ENCODE data around the gene CLASP2. TPM values are rescaled to one million over a fixed set of nuclear protein-coding genes. Genes with fewer than 3 reads are reported as not detected.

The CLASP2 gene
- total RNA-seq, 4 donors from 2014 or later: 37.6 to 55.2 (median 44.6) TPM

DNA sequence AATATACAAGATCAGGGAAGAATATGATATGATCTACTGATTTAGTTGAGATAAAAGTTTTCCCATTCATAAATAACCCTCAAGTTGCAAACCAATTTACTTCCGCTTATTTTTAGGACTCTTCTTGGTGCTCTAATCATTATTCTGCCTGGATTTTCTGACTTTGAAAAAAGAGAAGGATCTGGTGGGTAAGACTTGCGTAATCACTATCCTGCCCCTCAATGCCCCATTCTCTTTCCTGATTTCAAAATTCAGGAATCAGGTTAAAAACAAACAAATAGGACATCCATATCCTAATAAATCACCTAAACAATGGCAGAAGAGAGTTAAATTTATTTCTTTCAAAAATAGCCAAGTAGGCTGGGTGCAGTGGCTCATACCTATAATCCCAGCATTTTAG, 127.5 kb downstream of the CLASP2 start:
- intact Hi-C loops (cut with DNase I; ENCODE audit: low total_unique reads): no loop called here
- H3K4me1 ChIP-seq: no peaks in the 10 kb centered on the region
- in situ Hi-C loops (cut with MboI; ENCODE audit: low sequenced_read_pairs in 4 of 4): no loop called here
- H3K4me3 ChIP-seq: no peak overlapping the region
- no peak for DNase-seq
- H3K27ac ChIP-seq: no peak overlapping the region
- no peak for TF ChIP-seq CTCF (IDR thresholded peaks at IDR 0.05 in 4 of 5, conservative IDR thresholded peaks at IDR 0.05 in 1 of 5)
- TF ChIP-seq POLR2A (IDR thresholded peaks at IDR 0.05): no peak
- H3K27me3 ChIP-seq: no peaks in the 10 kb centered on the region
- ATAC-seq: no peak
- H3K9me3 ChIP-seq: no peaks in the 10 kb centered on the region
- H3K36me3 ChIP-seq: peaks cover 0 to 9% of the 10 kb centered on the region in 2 donors

GRCh38 chr3:33586402-33586801, 131.7 kb downstream of the CLASP2 start:
- Histone ChIP-seq H3K9me3 (no peaks in the 10 kb centered on the region), H3K36me3 (peaks cover 0 to 28% of the 10 kb centered on the region in 2 donors), H3K4me1 (no peaks in the 10 kb centered on the region), H3K27me3 (no peaks in the 10 kb centered on the region), H3K27ac (no peak overlapping the region), H3K4me3 (no peak overlapping the region)
- intact Hi-C loops (cut with DNase I; ENCODE audit: low total_unique reads) (no loop called here), in situ Hi-C loops (cut with MboI; ENCODE audit: low sequenced_read_pairs in 4 of 4) (no loop called here)
- no peak for DNase-seq
- TF ChIP-seq CTCF (IDR thresholded peaks at IDR 0.05 in 4 of 5, conservative IDR thresholded peaks at IDR 0.05 in 1 of 5): no peak
- TF ChIP-seq POLR2A (IDR thresholded peaks at IDR 0.05): no peak
- no peak for ATAC-seq

DNA sequence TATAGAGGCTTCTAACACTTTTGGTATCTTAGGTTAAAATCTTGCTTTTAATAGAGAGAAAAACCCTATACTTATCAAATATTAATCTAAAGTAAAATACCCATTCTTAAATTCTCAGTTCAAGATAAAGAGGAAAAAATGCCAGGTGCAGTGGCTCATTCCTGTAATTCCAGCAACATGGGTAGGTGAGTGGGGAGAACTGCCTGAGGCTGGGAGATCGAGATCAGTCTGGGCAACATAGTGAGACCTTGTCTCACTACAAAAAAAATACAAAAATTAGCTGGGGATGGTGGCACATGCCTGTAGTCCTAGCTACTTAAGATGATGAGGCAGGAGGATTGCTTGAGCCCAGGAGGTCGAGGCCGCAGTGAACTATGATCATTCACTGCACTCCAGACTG, 135.8 kb downstream of the CLASP2 start:
- intact Hi-C loops (cut with DNase I; ENCODE audit: low total_unique reads) (no loop called here), in situ Hi-C loops (cut with MboI; ENCODE audit: low sequenced_read_pairs in 4 of 4) (no loop called here)
- no peak for TF ChIP-seq CTCF (IDR thresholded peaks at IDR 0.05 in 4 of 5, conservative IDR thresholded peaks at IDR 0.05 in 1 of 5)
- Histone ChIP-seq H3K4me1 (no peaks in the 10 kb centered on the region), H3K4me3 (no peak overlapping the region), H3K27ac (no peak overlapping the region), H3K9me3 (no peaks in the 10 kb centered on the region), H3K36me3 (peaks cover 0 to 31% of the 10 kb centered on the region in 2 donors), H3K27me3 (no peaks in the 10 kb centered on the region)
- DNase-seq: no peak
- no peak for ATAC-seq

- H3K9me3 ChIP-seq: no peaks in the 10 kb centered on the region
- in situ Hi-C loops (cut with MboI; ENCODE audit: low sequenced_read_pairs in 4 of 4) (no loop called here), intact Hi-C loops (cut with DNase I; ENCODE audit: low total_unique reads) (no loop called here)
- no peak overlapping the region for H3K4me3 ChIP-seq
- TF ChIP-seq CTCF (IDR thresholded peaks at IDR 0.05 in 4 of 5, conservative IDR thresholded peaks at IDR 0.05 in 1 of 5) (no peak), POLR2A (IDR thresholded peaks at IDR 0.05) (no peak)
- H3K27ac ChIP-seq: no peak overlapping the region
- DNase-seq (no peak), ATAC-seq (no peak)
- H3K4me1 ChIP-seq: no peaks in the 10 kb centered on the region
- peaks cover 0 to 31% of the 10 kb centered on the region in 2 donors for H3K36me3 ChIP-seq
- H3K27me3 ChIP-seq: no peaks in the 10 kb centered on the region
Measured at GRCh38 chr3:33581666-33582065, 136.4 kb downstream of the CLASP2 start.

DNA sequence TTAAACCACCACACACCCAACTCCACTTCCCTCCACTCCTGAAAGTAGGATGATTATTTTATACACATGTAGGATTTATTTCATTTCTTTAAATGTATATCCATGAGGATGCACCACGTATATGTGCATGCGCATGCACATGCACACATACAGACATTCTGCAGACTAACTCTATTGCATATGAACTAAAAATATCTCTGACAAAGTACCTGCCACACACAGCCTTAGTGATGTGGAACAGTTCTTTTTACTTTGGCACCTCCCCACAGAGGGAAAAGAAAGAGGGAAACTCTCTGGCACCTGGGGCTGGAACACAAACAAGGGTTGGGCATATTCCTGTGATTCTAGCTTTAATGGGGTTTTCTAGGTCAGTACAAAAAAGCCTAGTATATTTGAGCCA, 138.2 kb downstream of the CLASP2 start:
- Histone ChIP-seq H3K27me3 (no peaks in the 10 kb centered on the region), H3K4me1 (no peaks in the 10 kb centered on the region), H3K4me3 (no peak overlapping the region), H3K27ac (no peak overlapping the region), H3K9me3 (no peaks in the 10 kb centered on the region), H3K36me3 (peaks cover 0 to 31% of the 10 kb centered on the region in 2 donors)
- ATAC-seq (no peak), DNase-seq (no peak)
- no peak for TF ChIP-seq CTCF (IDR thresholded peaks at IDR 0.05 in 4 of 5, conservative IDR thresholded peaks at IDR 0.05 in 1 of 5)
- TF ChIP-seq POLR2A (IDR thresholded peaks at IDR 0.05): no peak
- intact Hi-C loops (cut with DNase I; ENCODE audit: low total_unique reads) (no loop called here), in situ Hi-C loops (cut with MboI; ENCODE audit: low sequenced_read_pairs in 4 of 4) (no loop called here)
